ENCODE data around the gene FXYD2. TPM values are rescaled to one million over a fixed set of nuclear protein-coding genes. Genes with fewer than 3 reads are reported as not detected.

FXYD2 gene
- total and polyA plus RNA-seq, 7 experiments from 2014 or later: 3.1 to 25.6 (median 5.6) TPM

GRCh38 chr11:117828611-117829368, 4.2 kb upstream of the FXYD2 start:
- Histone ChIP-seq H3K36me3 (ENCODE audit: control insufficient read depth in 2 of 3, insufficient read depth in 3 of 3, low read length in 3 of 3) (no peaks in the 10 kb centered on the region), H3K27me3 (ENCODE audit: control insufficient read depth in 2 of 2, insufficient read depth in 2 of 2, low read length in 2 of 2) (no peaks in the 10 kb centered on the region), H3K27ac (ENCODE audit: low read depth, low read length) (peak overlapping the region; percentile 35), H3K4me3 (ENCODE audit: low read length) (no peak overlapping the region), H3K4me1 (ENCODE audit: control insufficient read depth in 2 of 2, insufficient read depth in 2 of 2, low read length in 2 of 2) (peaks cover 38 to 47% of the 10 kb centered on the region in 2 donors), H3K9me3 (ENCODE audit: control insufficient read depth in 2 of 3, low read length in 3 of 3) (no peaks in the 10 kb centered on the region)
- POLR2A ChIA-PET: interaction anchor here (0.8 to 1.9 kb wide), 2 partner anchors 118 to 122 kb away, joined by 3 to 6 read pairs; no protein-coding TSS in a partner anchor
- intact Hi-C loops (cut with micrococcal nuclease): loop anchor here in 1 of 2 donors (1.0 kb wide), 4 partner anchors 13 to 223 kb away; partner anchors contain the start of gene IL10RA
- H3K4me1 Mint-ChIP-seq: peaks cover 48 to 72% (median 50%) of the 10 kb centered on the region in 7 donors
- CTCF ChIA-PET: interaction anchor here (1.1 to 10.9 kb wide), 6 partner anchors 9 to 224 kb away, joined by 4 to 138 read pairs (median 10); no protein-coding TSS in a partner anchor
- DNase-seq (peak in 6 of 9 donors; percentile 19 to 82 (median 24)), ATAC-seq (peak; percentile 88)
- H3K27ac Mint-ChIP-seq: peak overlapping the region in 6 of 9 donors; percentile 16 to 87 (median 60)
- no peaks in the 10 kb centered on the region for H3K36me3 Mint-ChIP-seq
- H3K27me3 Mint-ChIP-seq: peaks cover 0 to 2% (median 0%) of the 10 kb centered on the region in 5 donors
- H3K4me3 Mint-ChIP-seq: peak overlapping the region in 7 of 10 donors; percentile 16 to 79 (median 48)
- peaks cover 0 to 3% (median 0%) of the 10 kb centered on the region in 11 donors for H3K9me3 Mint-ChIP-seq

GRCh38 chr11:117827521-117828511, 3.3 kb upstream of the FXYD2 start:
- Histone ChIP-seq H3K9me3 (ENCODE audit: control insufficient read depth in 2 of 3, low read length in 3 of 3) (no peaks in the 10 kb centered on the region), H3K27ac (ENCODE audit: low read depth, low read length) (peak overlapping the region; percentile 35), H3K4me1 (ENCODE audit: control insufficient read depth in 2 of 2, insufficient read depth in 2 of 2, low read length in 2 of 2) (peaks cover 46 to 56% of the 10 kb centered on the region in 2 donors), H3K36me3 (ENCODE audit: control insufficient read depth in 2 of 3, insufficient read depth in 3 of 3, low read length in 3 of 3) (no peaks in the 10 kb centered on the region), H3K4me3 (ENCODE audit: low read length) (no peak overlapping the region), H3K27me3 (ENCODE audit: control insufficient read depth in 2 of 2, insufficient read depth in 2 of 2, low read length in 2 of 2) (no peaks in the 10 kb centered on the region)
- POLR2A ChIA-PET: interaction anchor here (0.8 to 1.9 kb wide), 3 partner anchors 18 to 123 kb away, joined by 3 to 6 read pairs (median 3); no protein-coding TSS in a partner anchor
- Mint-ChIP-seq H3K4me1 (peaks cover 52 to 81% (median 59%) of the 10 kb centered on the region in 7 donors), H3K36me3 (no peaks in the 10 kb centered on the region), H3K4me3 (peak overlapping the region; percentile 16 to 79 (median 54)), H3K9me3 (peaks cover 0 to 3% (median 0%) of the 10 kb centered on the region in 11 donors), H3K27me3 (no peaks in the 10 kb centered on the region), H3K27ac (peak overlapping the region in 8 of 9 donors; percentile 30 to 91 (median 68))
- peak in 7 of 9 donors; percentile 29 to 47 (median 38) for DNase-seq
- peak; percentile 37 for ATAC-seq
- CTCF ChIA-PET: interaction anchor here (1.1 to 10.9 kb wide), 6 partner anchors 10 to 225 kb away, joined by 4 to 138 read pairs (median 10); no protein-coding TSS in a partner anchor
- intact Hi-C loops (cut with micrococcal nuclease): loop anchor here in 1 of 2 donors (1.0 kb wide), 3 partner anchors 123 to 223 kb away; partner anchors contain the start of gene IL10RA

GRCh38 chr11:117826832-117827231, 2.3 kb upstream of the FXYD2 start:
- H3K36me3 ChIP-seq (ENCODE audit: control insufficient read depth in 2 of 3, insufficient read depth in 3 of 3, low read length in 3 of 3): no peaks in the 10 kb centered on the region
- ATAC-seq (no peak), DNase-seq (no peak)
- Mint-ChIP-seq H3K27ac (peak overlapping the region in 6 of 9 donors; percentile 3 to 91 (median 26)), H3K4me1 (peaks cover 57 to 84% (median 68%) of the 10 kb centered on the region in 7 donors), H3K4me3 (peak overlapping the region in 3 of 10 donors; percentile 24 to 79 (median 66)), H3K27me3 (no peaks in the 10 kb centered on the region), H3K36me3 (no peaks in the 10 kb centered on the region), H3K9me3 (peaks cover 0 to 3% (median 0%) of the 10 kb centered on the region in 11 donors)
- POLR2A ChIA-PET: interaction anchor here (0.7 to 0.9 kb wide), 2 partner anchors 19 to 231 kb away, joined by 3 read pairs; no protein-coding TSS in a partner anchor
- no peaks in the 10 kb centered on the region for H3K27me3 ChIP-seq (ENCODE audit: control insufficient read depth in 2 of 2, insufficient read depth in 2 of 2, low read length in 2 of 2)
- intact Hi-C loops (cut with micrococcal nuclease): no loop called here
- no peak overlapping the region for H3K27ac ChIP-seq (ENCODE audit: low read depth, low read length)
- H3K9me3 ChIP-seq (ENCODE audit: control insufficient read depth in 2 of 3, low read length in 3 of 3): no peaks in the 10 kb centered on the region
- H3K4me1 ChIP-seq (ENCODE audit: control insufficient read depth in 2 of 2, insufficient read depth in 2 of 2, low read length in 2 of 2): peaks cover 54 to 66% of the 10 kb centered on the region in 2 donors
- H3K4me3 ChIP-seq (ENCODE audit: low read length): no peak overlapping the region
- CTCF ChIA-PET: interaction anchor here (2.4 to 10.9 kb wide), 2 partner anchors 10 to 122 kb away, joined by 14 to 138 read pairs; no protein-coding TSS in a partner anchor

GRCh38 chr11:117826190-117826570, 1.6 kb upstream of the FXYD2 start:
- no peak for ATAC-seq
- CTCF ChIA-PET: interaction anchor here (4.1 to 10.9 kb wide), 2 partner anchors 18 to 123 kb away, joined by 36 to 138 read pairs; no protein-coding TSS in a partner anchor
- H3K9me3 Mint-ChIP-seq: peaks cover 0 to 3% (median 0%) of the 10 kb centered on the region in 11 donors

GRCh38 chr11:117825538-117826189, 1.1 kb upstream of the FXYD2 start:
- ATAC-seq (no peak), DNase-seq (peak in 1 of 9 donors; percentile 15)
- Histone ChIP-seq H3K9me3 (ENCODE audit: control insufficient read depth in 2 of 3, low read length in 3 of 3) (no peaks in the 10 kb centered on the region), H3K4me1 (ENCODE audit: control insufficient read depth in 2 of 2, insufficient read depth in 2 of 2, low read length in 2 of 2) (peaks cover 46 to 64% of the 10 kb centered on the region in 2 donors), H3K27me3 (ENCODE audit: control insufficient read depth in 2 of 2, insufficient read depth in 2 of 2, low read length in 2 of 2) (no peaks in the 10 kb centered on the region), H3K4me3 (ENCODE audit: low read length) (no peak overlapping the region), H3K36me3 (ENCODE audit: control insufficient read depth in 2 of 3, insufficient read depth in 3 of 3, low read length in 3 of 3) (no peaks in the 10 kb centered on the region), H3K27ac (ENCODE audit: low read depth, low read length) (no peak overlapping the region)
- H3K27me3 Mint-ChIP-seq: no peaks in the 10 kb centered on the region
- ChIA-PET POLR2A (interaction anchor here (0.5 to 2.0 kb wide), 3 partner anchors 8 to 783 kb away, joined by 3 to 6 read pairs (median 5); no protein-coding TSS in a partner anchor), CTCF (interaction anchor here (3.3 to 10.9 kb wide), 4 partner anchors 17 to 227 kb away, joined by 16 to 138 read pairs (median 58); no protein-coding TSS in a partner anchor)
- H3K9me3 Mint-ChIP-seq: peaks cover 0 to 3% (median 0%) of the 10 kb centered on the region in 11 donors
- peak overlapping the region in 1 of 10 donors; percentile 8 for H3K4me3 Mint-ChIP-seq
- peak overlapping the region in 3 of 9 donors; percentile 38 to 91 (median 80) for H3K27ac Mint-ChIP-seq
- no peaks in the 10 kb centered on the region for H3K36me3 Mint-ChIP-seq
- intact Hi-C loops (cut with micrococcal nuclease): no loop called here
- H3K4me1 Mint-ChIP-seq: peaks cover 49 to 77% (median 64%) of the 10 kb centered on the region in 7 donors

More at GRCh38 chr11:117826190-117826570, 1.6 kb upstream of the FXYD2 start:
- Histone ChIP-seq H3K27me3 (ENCODE audit: control insufficient read depth in 2 of 2, insufficient read depth in 2 of 2, low read length in 2 of 2) (no peaks in the 10 kb centered on the region), H3K4me1 (ENCODE audit: control insufficient read depth in 2 of 2, insufficient read depth in 2 of 2, low read length in 2 of 2) (peaks cover 51 to 69% of the 10 kb centered on the region in 2 donors), H3K9me3 (ENCODE audit: control insufficient read depth in 2 of 3, low read length in 3 of 3) (no peaks in the 10 kb centered on the region), H3K36me3 (ENCODE audit: control insufficient read depth in 2 of 3, insufficient read depth in 3 of 3, low read length in 3 of 3) (no peaks in the 10 kb centered on the region), H3K4me3 (ENCODE audit: low read length) (no peak overlapping the region), H3K27ac (ENCODE audit: low read depth, low read length) (no peak overlapping the region)
- Mint-ChIP-seq H3K4me1 (peaks cover 54 to 82% (median 69%) of the 10 kb centered on the region in 7 donors), H3K27ac (peak overlapping the region in 2 of 9 donors; percentile 46 to 91), H3K4me3 (peak overlapping the region in 1 of 10 donors; percentile 79), H3K36me3 (no peaks in the 10 kb centered on the region), H3K27me3 (no peaks in the 10 kb centered on the region)
- intact Hi-C loops (cut with micrococcal nuclease): no loop called here
- no peak for DNase-seq
- POLR2A ChIA-PET: interaction anchor here (0.5 to 2.0 kb wide), 2 partner anchors 11 to 783 kb away, joined by 5 to 6 read pairs; no protein-coding TSS in a partner anchor

All from naive thymus-derived CD4-positive, alpha-beta T cell (primary cell).